ENCODE results near the gene SPI1. TPM values are rescaled to one million over a fixed set of nuclear protein-coding genes. Genes with fewer than 3 reads are reported as not detected.

Gene SPI1
- total and polyA plus RNA-seq, 2 experiments from 2014 or later = 0.13 to 2.0 TPM

DNA sequence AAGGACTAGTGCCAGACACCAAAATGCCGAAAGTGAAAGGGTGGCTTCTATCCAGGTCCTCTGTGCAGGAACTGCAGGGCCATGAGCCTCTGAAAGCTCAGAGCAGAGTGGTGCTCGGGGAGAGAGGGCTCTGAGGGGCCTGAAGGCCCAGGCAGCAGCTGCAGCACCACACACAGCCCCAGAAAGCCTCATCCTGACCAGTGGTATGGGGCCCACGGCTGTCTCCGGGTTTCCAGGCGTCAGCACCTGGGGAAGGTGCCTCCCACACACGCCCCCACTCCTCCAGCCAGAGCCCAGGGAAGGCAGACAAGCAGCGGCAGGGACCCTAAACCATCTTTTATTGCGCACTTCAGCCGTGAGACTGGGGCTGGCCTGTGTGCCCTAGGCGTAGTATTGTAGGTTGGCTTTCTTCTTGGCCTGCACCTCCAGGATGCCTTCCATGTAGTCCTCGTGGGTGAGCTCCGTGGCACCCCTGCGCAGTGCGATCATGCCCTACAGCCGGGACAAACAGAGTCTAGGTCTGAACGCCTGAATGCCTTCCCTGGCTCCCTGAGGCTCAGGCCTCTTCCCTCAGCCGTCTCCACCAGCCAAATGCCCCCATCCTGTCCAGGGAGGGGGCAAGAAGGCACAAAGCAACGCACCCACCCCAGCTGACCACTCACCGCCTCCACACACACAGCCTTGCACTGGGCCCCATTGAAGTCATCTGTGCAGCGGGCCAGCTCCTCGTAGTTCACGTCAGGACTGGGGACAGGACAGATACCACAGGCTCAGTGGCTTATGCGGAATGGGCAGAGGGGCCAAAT lies 40.3 kb upstream of the SPI1 start:
- no peaks in the 10 kb centered on the region for H3K27me3 ChIP-seq
- WGBS (ENCODE audit: low lambda C conversion rate, missing lambda C conversion rate) = 94% methylated on average over 23 of the region's 23 CpGs
- H3K27ac ChIP-seq = no peak overlapping the region
- H3K9me2 ChIP-seq (replicated peaks; ENCODE audit: insufficient read depth) = no peaks in the 10 kb centered on the region
- DNase-seq (ENCODE audit: low spot score) = no peak
- H4K20me1 ChIP-seq (ENCODE audit: insufficient read depth, poor library complexity, severe bottlenecking) = no peaks in the 10 kb centered on the region
- H3K9me3 ChIP-seq (ENCODE audit: low read depth) = no peaks in the 10 kb centered on the region
- no peaks in the 10 kb centered on the region for H3K36me3 ChIP-seq (replicated peaks; ENCODE audit: insufficient read depth, low read depth)
- TF ChIP-seq EZH2phosphoT487 (IDR thresholded peaks at IDR 0.05; ENCODE audit: low read depth, severe bottlenecking, unreplicated experiment) (no peak), EZH2 (IDR thresholded peaks at IDR 0.05; ENCODE audit: borderline replicate concordance) (no peak)
- TF ChIP-seq, protein P1, sequence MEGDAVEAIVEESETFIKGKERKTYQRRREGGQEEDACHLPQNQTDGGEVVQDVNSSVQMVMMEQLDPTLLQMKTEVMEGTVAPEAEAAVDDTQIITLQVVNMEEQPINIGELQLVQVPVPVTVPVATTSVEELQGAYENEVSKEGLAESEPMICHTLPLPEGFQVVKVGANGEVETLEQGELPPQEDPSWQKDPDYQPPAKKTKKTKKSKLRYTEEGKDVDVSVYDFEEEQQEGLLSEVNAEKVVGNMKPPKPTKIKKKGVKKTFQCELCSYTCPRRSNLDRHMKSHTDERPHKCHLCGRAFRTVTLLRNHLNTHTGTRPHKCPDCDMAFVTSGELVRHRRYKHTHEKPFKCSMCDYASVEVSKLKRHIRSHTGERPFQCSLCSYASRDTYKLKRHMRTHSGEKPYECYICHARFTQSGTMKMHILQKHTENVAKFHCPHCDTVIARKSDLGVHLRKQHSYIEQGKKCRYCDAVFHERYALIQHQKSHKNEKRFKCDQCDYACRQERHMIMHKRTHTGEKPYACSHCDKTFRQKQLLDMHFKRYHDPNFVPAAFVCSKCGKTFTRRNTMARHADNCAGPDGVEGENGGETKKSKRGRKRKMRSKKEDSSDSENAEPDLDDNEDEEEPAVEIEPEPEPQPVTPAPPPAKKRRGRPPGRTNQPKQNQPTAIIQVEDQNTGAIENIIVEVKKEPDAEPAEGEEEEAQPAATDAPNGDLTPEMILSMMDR (IDR thresholded peaks at IDR 0.05; ENCODE audit: poor library complexity) = no peak
- no peak overlapping the region for H3K4me2 ChIP-seq
- no peak overlapping the region for H2AFZ ChIP-seq
- peaks cover 16% of the 10 kb centered on the region for H3K4me1 ChIP-seq (ENCODE audit: insufficient read depth)
- H3K4me3 ChIP-seq = no peak overlapping the region
- no peaks in the 10 kb centered on the region for H3K79me2 ChIP-seq

DNA sequence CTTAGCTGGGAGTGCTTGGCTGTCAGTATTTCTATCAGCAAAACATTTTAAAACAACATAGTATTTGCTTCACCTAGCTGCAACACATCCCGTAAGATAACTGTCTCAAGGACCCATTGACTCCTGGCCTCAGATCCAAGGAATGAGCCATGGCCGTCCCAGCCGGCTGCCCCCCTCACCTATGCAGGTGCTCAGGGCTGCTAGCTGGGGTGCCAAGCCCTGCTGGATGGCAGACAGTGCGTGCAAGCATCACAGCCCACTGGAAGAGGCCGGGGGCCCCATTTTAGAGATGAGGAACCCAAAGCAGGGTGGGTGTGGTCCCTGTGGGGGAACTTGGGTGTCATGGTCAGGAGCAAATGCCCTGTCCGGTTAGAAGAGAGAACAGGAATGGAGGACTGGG lies 39.4 kb upstream of the SPI1 start:
- TF ChIP-seq EZH2 (IDR thresholded peaks at IDR 0.05; ENCODE audit: borderline replicate concordance) (no peak), EZH2phosphoT487 (IDR thresholded peaks at IDR 0.05; ENCODE audit: low read depth, severe bottlenecking, unreplicated experiment) (no peak)
- TF ChIP-seq, protein P1 (IDR thresholded peaks at IDR 0.05; ENCODE audit: poor library complexity) = no peak
- no peak overlapping the region for H3K4me3 ChIP-seq
- no peak overlapping the region for H3K27ac ChIP-seq
- no peak overlapping the region for H2AFZ ChIP-seq
- H3K9me3 ChIP-seq (ENCODE audit: low read depth) = no peaks in the 10 kb centered on the region
- H3K9me2 ChIP-seq (replicated peaks; ENCODE audit: insufficient read depth) = no peaks in the 10 kb centered on the region
- DNase-seq (ENCODE audit: low spot score) = no peak
- 93% methylated on average over 6 of the region's 6 CpGs for WGBS (ENCODE audit: low lambda C conversion rate, missing lambda C conversion rate)
- H3K4me2 ChIP-seq = no peak overlapping the region
- H3K36me3 ChIP-seq (replicated peaks; ENCODE audit: insufficient read depth, low read depth) = no peaks in the 10 kb centered on the region
- no peaks in the 10 kb centered on the region for H4K20me1 ChIP-seq (ENCODE audit: insufficient read depth, poor library complexity, severe bottlenecking)
- H3K27me3 ChIP-seq = no peaks in the 10 kb centered on the region
- no peaks in the 10 kb centered on the region for H3K79me2 ChIP-seq
- peaks cover 16% of the 10 kb centered on the region for H3K4me1 ChIP-seq (ENCODE audit: insufficient read depth)

DNA sequence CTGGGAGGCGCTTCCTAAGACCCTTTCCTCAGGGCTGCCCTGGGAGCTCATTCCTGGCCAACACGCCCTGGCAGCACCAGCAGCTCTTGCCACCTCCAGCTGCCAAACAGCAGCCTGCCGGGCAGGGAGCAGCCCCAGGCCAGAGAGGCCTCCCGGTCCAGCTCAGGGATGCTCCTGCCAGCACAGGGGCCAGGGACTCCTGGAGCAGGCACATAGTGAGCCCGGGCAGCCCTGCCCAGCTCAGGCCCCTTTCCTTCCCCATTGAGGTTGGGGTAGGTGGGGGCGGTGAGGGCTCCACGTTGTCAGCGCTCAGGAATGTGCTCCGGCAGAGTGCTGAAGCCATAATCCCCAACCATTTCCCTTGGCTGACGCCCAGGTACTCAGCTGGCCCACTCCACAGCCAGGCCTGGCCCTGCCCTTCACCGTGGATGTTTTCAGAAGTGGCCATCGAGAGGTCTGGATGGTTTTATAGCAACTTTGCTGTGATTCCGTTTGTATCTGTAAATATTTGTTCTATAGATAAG lies 37.7 kb upstream of the SPI1 start:
- Histone ChIP-seq H3K9me3 (ENCODE audit: low read depth) (no peaks in the 10 kb centered on the region), H3K27ac (peak overlapping the region; percentile 90), H3K4me2 (peak overlapping the region; percentile 57), H3K4me3 (no peak overlapping the region), H2AFZ (no peak overlapping the region), H3K27me3 (no peaks in the 10 kb centered on the region), H4K20me1 (ENCODE audit: insufficient read depth, poor library complexity, severe bottlenecking) (no peaks in the 10 kb centered on the region), H3K36me3 (replicated peaks; ENCODE audit: insufficient read depth, low read depth) (no peaks in the 10 kb centered on the region), H3K79me2 (peaks cover 2% of the 10 kb centered on the region), H3K9me2 (replicated peaks; ENCODE audit: insufficient read depth) (no peaks in the 10 kb centered on the region), H3K4me1 (ENCODE audit: insufficient read depth) (peaks cover 16% of the 10 kb centered on the region)
- TF ChIP-seq, protein P1 (IDR thresholded peaks at IDR 0.05; ENCODE audit: poor library complexity) = no peak
- no peak for TF ChIP-seq EZH2 (IDR thresholded peaks at IDR 0.05; ENCODE audit: borderline replicate concordance)
- peak; percentile 86 for DNase-seq (ENCODE audit: low spot score)
- WGBS (ENCODE audit: low lambda C conversion rate, missing lambda C conversion rate) = 31% methylated on average over 13 of the region's 13 CpGs
